Measurements from ENCODE around the gene AADACL3.

GRCh38 chr1:12760256-12760795, 44.4 kb downstream of the AADACL3 start:
- TF ChIP-seq ARNT (IDR thresholded peaks at IDR 0.05) (no peak), FOXK2 (IDR thresholded peaks at IDR 0.05) (no peak), FOXA1 (IDR thresholded peaks at IDR 0.05) (no peak), ZNF384 (IDR thresholded peaks at IDR 0.05) (no peak), HDGF (IDR thresholded peaks at IDR 0.05; ENCODE audit: borderline replicate concordance) (no peak), SP1 (IDR thresholded peaks at IDR 0.05) (no peak), FOXM1 (IDR thresholded peaks at IDR 0.05; ENCODE audit: borderline replicate concordance) (no peak), SUZ12 (IDR thresholded peaks at IDR 0.05) (no peak), TARDBP (IDR thresholded peaks at IDR 0.05) (no peak)
